GM12872 (cell line): ENCODE results near the gene TMEM97.

Experiments
- CTCF ChIP-seq: IDR thresholded peaks from 3 replicates; pipeline ENCODE4 v1.5.1; 2011; ENCODE audit warnings: low read depth, mild to moderate bottlenecking, low read length, moderate library complexity; ENCODE audit not compliant: insufficient read depth

The TMEM97 gene

DNA sequence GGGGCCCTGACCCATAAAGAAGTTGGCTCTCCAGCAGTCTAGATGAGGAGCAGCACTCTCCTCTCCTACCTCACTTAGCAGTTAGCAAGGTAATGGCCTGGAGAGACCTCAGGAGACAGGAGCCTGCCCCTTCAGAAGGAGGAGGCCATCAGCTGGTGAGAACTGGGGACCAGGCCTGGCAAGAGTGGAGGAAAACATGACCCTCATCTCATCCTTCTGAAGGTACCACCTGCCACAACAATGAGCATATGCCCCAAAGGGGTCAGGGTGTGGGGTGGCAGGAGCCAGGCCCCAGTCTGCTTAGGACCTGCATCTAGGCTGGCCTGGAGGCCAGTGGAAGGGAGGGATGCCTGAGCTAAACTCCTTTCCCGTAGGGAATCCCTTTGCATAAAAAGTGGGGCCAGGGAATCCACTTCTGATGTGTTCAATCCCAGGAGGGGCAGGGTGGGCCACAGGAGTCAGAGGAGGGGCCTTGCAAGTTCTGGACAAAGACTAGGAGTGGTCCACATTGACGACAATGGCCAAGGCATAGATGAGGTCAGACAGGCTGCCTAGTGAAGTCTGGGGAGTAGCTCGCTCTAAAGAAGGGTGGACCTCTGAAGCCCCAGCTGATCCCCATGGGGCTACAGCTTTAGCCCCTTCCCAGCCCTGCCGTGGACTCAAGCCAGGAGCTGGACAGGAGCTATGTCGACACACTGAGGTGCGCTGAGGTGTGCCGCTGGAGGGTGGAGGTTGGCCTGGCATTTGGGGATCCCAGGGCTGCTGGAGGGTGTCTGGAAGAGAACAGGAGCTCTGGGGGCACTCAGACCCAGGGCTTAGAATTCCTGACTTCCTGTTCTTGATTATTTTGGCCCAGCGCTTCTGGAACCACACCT, 45.0 kb downstream of the TMEM97 start:
- TF ChIP-seq CTCF: no peak

DNA sequence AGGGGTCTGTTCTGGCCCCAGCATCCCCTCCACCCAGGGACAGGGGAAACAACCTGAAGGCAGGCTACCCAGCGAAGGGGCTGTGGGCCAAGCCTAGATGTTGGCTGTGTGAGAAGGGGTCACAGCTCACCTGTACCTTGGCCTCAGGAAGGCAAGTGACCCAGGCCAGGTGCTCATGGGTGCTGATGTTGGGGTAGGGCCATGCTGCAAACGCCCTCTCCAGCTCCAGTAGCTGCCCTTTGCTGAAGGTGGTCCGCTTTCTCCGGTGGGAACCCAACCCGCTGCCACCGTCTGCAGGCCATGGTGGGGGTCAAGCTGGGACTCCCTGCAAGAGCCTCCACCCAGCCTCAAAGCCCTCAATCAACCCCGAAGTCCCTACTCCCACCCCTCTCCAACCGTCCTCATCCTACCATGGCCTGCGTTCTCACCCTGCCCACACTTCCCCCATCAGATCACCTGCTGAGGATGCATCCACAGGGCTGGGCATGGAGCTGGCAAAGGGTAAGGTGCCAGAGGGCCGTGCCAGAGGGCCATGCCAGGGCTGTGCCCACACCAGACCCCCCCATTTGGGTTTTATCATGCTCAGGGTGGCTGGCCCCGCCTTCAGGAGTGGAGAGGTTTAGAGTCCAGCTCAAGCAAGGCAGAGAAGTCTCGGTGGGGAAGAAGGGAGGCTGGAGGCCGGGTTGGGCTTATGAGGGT, 45.8 kb downstream of the TMEM97 start, which contains the start of gene SEBOX:
SEBOX (minus strand) TSS at position 535 of the 699 bp plus-strand sequence; CDS start at position 487, 48 bp downstream.
- no peak for TF ChIP-seq CTCF

DNA sequence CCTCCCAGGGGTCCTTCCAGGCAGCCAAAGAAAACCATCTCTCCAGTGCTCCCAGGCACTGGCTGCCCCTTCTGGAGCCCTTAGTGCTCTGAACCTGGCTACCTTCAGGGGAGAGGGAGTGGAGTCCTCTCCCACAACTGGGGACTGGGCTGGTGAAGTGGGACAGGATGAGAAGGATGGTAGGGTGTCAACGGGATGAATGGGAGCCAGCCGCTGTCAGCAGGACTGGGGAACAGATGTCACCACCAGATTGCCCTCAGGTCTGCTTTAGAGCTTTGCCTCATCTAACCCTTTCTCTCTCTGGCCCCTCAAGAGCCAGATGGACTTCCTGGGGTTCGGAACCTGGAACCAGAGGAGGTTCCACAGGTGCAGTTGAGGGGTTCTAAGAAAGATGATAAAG, 46.5 kb downstream of the TMEM97 start:
- no peak for TF ChIP-seq CTCF

- TF ChIP-seq CTCF: peak; percentile 36; the same call in 2 of the 3 replicates
Measured at GRCh38 chr17:28366605-28367004, 47.6 kb downstream of the TMEM97 start.

DNA sequence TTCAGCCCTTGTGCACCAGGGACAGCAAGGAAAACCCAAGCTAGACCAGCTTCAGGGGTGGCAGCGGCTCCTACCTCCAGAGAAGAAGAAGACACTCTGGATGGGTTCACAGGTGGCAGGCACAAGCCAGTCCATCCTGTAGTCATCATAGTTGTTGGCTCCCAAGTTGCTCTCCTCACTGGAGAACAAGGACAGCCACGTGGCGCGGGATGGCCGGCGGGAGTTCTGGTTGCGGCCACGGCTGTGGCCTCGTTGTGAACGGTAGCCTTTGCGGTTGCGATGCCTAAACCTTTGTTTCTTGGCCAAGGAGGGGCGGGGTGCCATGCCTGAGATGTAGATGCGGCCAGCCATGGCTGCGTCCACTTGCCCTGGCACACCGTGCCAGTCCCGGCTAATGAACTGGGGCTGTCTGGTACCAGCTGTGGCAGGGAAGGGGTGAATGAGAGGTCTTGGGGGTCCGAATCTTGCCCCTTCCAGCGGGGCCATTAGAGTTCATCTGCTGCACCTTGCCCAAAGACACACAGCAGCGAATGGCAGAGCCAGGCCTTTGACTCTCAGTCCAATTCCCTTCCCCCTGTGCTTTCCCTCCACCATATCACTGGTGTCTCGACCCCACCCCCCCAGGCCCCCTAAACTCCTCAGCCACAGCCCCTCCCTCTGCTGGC, 48.8 kb downstream of the TMEM97 start:
- no peak for TF ChIP-seq CTCF

DNA sequence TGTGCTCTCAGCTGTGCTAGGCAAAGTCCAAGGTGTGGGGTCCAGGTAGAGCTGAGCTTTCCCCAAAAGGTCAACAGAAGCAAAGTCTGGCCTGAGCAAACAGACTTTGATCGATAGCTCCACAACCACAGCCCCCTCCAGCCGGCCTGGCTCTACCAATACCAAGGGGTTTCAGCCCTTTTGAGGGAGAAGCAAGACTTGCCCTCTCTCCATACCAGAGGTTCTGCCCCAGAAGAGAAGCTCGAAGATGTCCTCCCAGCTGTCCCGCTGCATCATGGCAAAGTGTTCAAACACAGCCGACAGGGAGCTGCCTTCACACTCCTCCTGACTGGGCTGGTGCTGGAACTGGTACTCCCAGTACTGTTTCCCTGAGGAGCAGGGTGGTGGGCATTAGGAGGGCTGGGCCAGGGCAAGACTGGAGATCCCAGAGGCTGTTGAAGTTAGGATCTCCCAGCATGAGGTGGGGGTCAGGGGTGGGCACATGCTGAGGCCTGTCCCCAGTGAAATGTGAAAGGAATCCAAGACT, 49.4 kb downstream of the TMEM97 start:
- TF ChIP-seq CTCF: no peak
